ENCODE data around the gene CD59. TPM values are rescaled to one million over a fixed set of nuclear protein-coding genes. Genes with fewer than 3 reads are reported as not detected.
"Not testable (repeated sequence)": the region's sequence is repeated elsewhere in the genome, so short reads cannot be mapped to it uniquely, and the experiment has no call there.

CD59 gene
- total and polyA plus RNA-seq, 2 donors (not counting 3 experiments of a cell fraction or from before 2014, with no cell fraction given), result 992 to 1,084 TPM

GRCh38 chr11:33729072-33729664 is 7.1 kb downstream of the CD59 start:
- FAIRE-seq; dilution Hi-C loops (cut with MboI; ENCODE audit: extremely low pct_ligation_motif_present, low sequenced_read_pairs); H3K27ac ChIP-seq (ENCODE audit: insufficient read depth, low read depth, low read length); H2AFZ ChIP-seq (ENCODE audit: low read depth, low read length); H4K20me1 ChIP-seq (replicated peaks; ENCODE audit: control insufficient read depth, extremely low read depth, insufficient read depth, low read length); BruUV-seq (replicated peaks); H3K36me3 ChIP-seq (ENCODE audit: control insufficient read depth in 2 of 2, extremely low read depth in 1 of 2, insufficient read depth in 2 of 2, low read length in 2 of 2); H3K9ac ChIP-seq (replicated peaks; ENCODE audit: extremely low read depth, insufficient read depth, low read length); H3K27me3 ChIP-seq (ENCODE audit: control insufficient read depth in 2 of 2, insufficient read depth in 2 of 2, low read length in 2 of 2); POLR2A ChIA-PET; H3K9me1 ChIP-seq (replicated peaks; ENCODE audit: control insufficient read depth, extremely low read depth, insufficient read depth, low read length); CTCF ChIA-PET; intact Hi-C loops (cut with micrococcal nuclease); H3K9me3 ChIP-seq (replicated peaks; ENCODE audit: control insufficient read depth, insufficient read depth, low read length); DNase-seq (ENCODE audit: low read depth, low spot score): not testable (repeated sequence)
- Histone ChIP-seq H3K4me1 (ENCODE audit: control insufficient read depth, extremely low read depth, insufficient read depth, low read length) (peaks cover 62% of the 10 kb centered on the region), H3K4me3 (replicated peaks in 1 of 3; ENCODE audit: insufficient read depth in 1 of 3, low read depth in 1 of 3, low read length in 3 of 3) (peak overlapping the region in 1 of 3 experiments; percentile 26), H3K79me2 (ENCODE audit: control insufficient read depth, insufficient read depth, low read length) (peaks cover 94% of the 10 kb centered on the region), H3K4me2 (ENCODE audit: insufficient read depth, low read length) (peak overlapping the region; percentile 92)

GRCh38 chr11:33727539-33727938 is 8.7 kb downstream of the CD59 start:
- H3K4me1 ChIP-seq (ENCODE audit: control insufficient read depth, extremely low read depth, insufficient read depth, low read length), result peaks cover 65% of the 10 kb centered on the region
- H3K27me3 ChIP-seq (ENCODE audit: control insufficient read depth in 2 of 2, insufficient read depth in 2 of 2, low read length in 2 of 2); H3K36me3 ChIP-seq (ENCODE audit: control insufficient read depth in 2 of 2, extremely low read depth in 1 of 2, insufficient read depth in 2 of 2, low read length in 2 of 2); FAIRE-seq; intact Hi-C loops (cut with micrococcal nuclease); H3K27ac ChIP-seq (ENCODE audit: insufficient read depth, low read depth, low read length); H4K20me1 ChIP-seq (replicated peaks; ENCODE audit: control insufficient read depth, extremely low read depth, insufficient read depth, low read length); H3K4me3 ChIP-seq (replicated peaks in 1 of 3; ENCODE audit: insufficient read depth in 1 of 3, low read depth in 1 of 3, low read length in 3 of 3); dilution Hi-C loops (cut with MboI; ENCODE audit: extremely low pct_ligation_motif_present, low sequenced_read_pairs); H3K9me3 ChIP-seq (replicated peaks; ENCODE audit: control insufficient read depth, insufficient read depth, low read length); BruUV-seq (replicated peaks); H3K9ac ChIP-seq (replicated peaks; ENCODE audit: extremely low read depth, insufficient read depth, low read length); H3K4me2 ChIP-seq (ENCODE audit: insufficient read depth, low read length); H2AFZ ChIP-seq (ENCODE audit: low read depth, low read length); DNase-seq (ENCODE audit: low read depth, low spot score); H3K9me1 ChIP-seq (replicated peaks; ENCODE audit: control insufficient read depth, extremely low read depth, insufficient read depth, low read length): not testable (repeated sequence)
- CTCF ChIA-PET, result interaction anchor here (1.6 to 6.3 kb wide), 2 partner anchors 15 to 26 kb away, joined by 3 to 52 read pairs; no protein-coding TSS in a partner anchor
- POLR2A ChIA-PET, result interaction anchor here (0.6 kb wide), 1 partner anchor 10 kb away, joined by 4 read pairs; no protein-coding TSS in a partner anchor
- peaks cover 94% of the 10 kb centered on the region for H3K79me2 ChIP-seq (ENCODE audit: control insufficient read depth, insufficient read depth, low read length)

Data from endothelial cell of umbilical vein (primary cell).